Body of pancreas (tissue), 4 donors: ENCODE data around the gene RNF151.
A peak's percentile ranks its signal among the peaks of the same experiment; 100 is the strongest.

Source experiments
- CTCF ChIP-seq, 7 experiments: fragments of 450-650 bp in 4 of 7; fragments of 200-600 bp in 3 of 7; sonication (generic) in 3 of 7; IDR thresholded peaks; one replicate each; pipeline ENCODE4 v1.5.1; 2016 to 2019; ENCODE audit warnings: antibody characterized with exemption in 7 of 7
- POLR2A ChIP-seq, 3 donors: fragments of 450-650 bp; IDR thresholded peaks; one replicate each; pipeline ENCODE4 v1.6.1; 2016; ENCODE audit warnings: antibody characterized with exemption in 3 of 3, mild to moderate bottlenecking in 2 of 3

- TF ChIP-seq CTCF (IDR thresholded peaks at IDR 0.05) (no peak), POLR2A (IDR thresholded peaks at IDR 0.05) (peak in 1 of 3 donors; percentile 14)
Observed at GRCh38 chr16:1991948-1992703, 25.5 kb downstream of the RNF151 start.
